GM15510 (cell line): ENCODE measurements around the gene WRAP53.

Experiments used
- POLR2A ChIP-seq: IDR thresholded peaks from 3 replicates; pipeline ENCODE4 v1.6.1; 2011; ENCODE audit warnings: borderline replicate concordance; ENCODE audit not compliant: insufficient read length; ENCODE audit errors: extremely low read depth

WRAP53 gene

GRCh38 chr17:7697828-7698588 lies 9.7 kb downstream of the WRAP53 start:
- no peak for TF ChIP-seq POLR2A

- TF ChIP-seq POLR2A: no peak
Measured at GRCh38 chr17:7700510-7700909, 12.2 kb downstream of the WRAP53 start.

GRCh38 chr17:7701681-7702080 lies 13.4 kb downstream of the WRAP53 start:
- no peak for TF ChIP-seq POLR2A

DNA sequence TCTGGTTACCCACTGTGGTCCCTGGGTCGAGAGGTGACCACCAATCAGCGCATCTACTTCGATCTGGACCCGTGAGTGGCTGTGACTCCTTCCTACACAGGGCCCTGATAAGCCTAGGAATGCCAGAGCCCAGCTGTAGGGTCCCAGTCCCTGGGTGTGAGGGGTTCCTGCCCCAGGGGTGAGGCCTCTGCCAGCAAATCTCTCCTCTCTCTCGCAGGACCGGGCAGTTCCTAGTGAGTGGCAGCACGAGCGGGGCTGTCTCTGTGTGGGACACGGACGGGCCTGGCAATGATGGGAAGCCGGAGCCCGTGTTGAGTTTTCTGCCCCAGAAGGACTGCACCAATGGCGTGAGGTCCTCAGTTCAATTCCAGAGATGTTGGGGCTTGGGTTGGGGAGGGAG lies 14.5 kb downstream of the WRAP53 start:
- TF ChIP-seq POLR2A: no peak

- no peak for TF ChIP-seq POLR2A
Measured at GRCh38 chr17:7703584-7704479, 15.6 kb downstream of the WRAP53 start.

- no peak for TF ChIP-seq POLR2A
Measured at GRCh38 chr17:7704601-7705268, 16.5 kb downstream of the WRAP53 start, which contains the start of gene EFNB3. Gene EFNB3 (plus strand): TSS chr17:7705202. CDS start chr17:7705599, 397 bp downstream.

DNA sequence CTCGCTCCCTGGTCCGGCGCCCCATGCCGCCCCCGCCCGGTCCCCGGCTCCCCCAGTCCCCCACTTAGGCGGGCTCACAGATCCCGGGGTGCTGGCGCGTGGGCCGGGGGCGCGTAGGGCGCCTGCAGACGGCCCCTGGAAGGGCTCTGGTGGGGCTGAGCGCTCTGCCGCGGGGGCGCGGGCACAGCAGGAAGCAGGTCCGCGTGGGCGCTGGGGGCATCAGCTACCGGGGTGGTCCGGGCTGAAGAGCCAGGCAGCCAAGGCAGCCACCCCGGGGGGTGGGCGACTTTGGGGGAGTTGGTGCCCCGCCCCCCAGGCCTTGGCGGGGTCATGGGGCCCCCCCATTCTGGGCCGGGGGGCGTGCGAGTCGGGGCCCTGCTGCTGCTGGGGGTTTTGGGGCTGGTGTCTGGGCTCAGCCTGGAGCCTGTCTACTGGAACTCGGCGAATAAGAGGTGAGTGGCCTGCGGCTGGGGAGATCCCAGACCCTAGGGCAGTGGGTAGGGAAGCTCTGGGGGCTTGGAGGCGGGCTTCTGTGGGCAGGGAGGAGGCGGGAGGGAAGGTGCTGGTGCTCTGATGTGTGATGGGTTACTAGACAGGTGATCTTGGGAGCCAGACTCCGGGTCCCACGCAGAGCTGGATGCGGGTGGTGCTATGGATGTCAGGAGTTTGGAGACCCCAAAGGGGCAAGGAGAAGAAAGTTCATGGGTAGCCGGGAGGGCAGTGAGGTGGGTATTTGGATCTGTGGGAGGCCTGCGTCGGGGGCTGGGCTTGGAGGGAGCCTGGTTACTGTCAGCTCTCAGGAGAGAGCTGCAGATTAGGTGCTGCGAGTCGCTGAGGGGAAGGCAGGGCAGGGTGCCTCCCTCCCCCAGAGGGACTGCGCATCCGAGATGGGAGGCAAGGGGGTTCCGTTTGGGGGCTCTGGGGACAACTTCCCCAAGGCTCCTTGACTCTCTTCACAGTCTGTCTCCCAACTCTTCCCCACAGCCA lies 17.3 kb downstream of the WRAP53 start:
- no peak for TF ChIP-seq POLR2A

- no peak for TF ChIP-seq POLR2A
Measured at GRCh38 chr17:7706631-7707354, 18.5 kb downstream of the WRAP53 start.

- no peak for TF ChIP-seq POLR2A
Measured at GRCh38 chr17:7707446-7707845, 19.2 kb downstream of the WRAP53 start.

DNA sequence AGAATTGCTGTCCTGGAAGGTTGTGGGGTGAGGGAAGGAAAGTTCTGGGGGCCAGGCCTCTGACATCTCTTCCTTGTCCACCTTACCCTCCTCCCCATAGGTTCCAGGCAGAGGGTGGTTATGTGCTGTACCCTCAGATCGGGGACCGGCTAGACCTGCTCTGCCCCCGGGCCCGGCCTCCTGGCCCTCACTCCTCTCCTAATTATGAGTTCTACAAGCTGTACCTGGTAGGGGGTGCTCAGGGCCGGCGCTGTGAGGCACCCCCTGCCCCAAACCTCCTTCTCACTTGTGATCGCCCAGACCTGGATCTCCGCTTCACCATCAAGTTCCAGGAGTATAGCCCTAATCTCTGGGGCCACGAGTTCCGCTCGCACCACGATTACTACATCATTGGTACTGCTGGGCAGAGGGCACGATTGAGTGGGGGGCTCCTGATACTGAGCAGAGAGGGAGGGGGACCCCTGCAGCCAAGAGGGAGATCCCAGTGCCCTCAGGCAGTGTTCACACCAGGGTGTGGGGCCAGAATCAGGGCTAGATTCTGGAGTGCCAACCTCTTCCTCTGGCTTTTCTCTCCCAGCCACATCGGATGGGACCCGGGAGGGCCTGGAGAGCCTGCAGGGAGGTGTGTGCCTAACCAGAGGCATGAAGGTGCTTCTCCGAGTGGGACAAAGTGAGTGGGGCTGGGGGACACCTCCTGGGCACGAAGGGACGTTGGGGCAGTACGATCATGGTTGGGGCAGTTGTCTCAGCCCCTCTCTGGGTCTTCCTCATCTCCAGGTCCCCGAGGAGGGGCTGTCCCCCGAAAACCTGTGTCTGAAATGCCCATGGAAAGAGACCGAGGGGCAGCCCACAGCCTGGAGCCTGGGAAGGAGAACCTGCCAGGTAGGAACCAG lies 19.8 kb downstream of the WRAP53 start:
- no peak for TF ChIP-seq POLR2A

GRCh38 chr17:7709031-7709430 lies 20.8 kb downstream of the WRAP53 start:
- no peak for TF ChIP-seq POLR2A

- TF ChIP-seq POLR2A: no peak
Measured at GRCh38 chr17:7710301-7710700, 22.0 kb downstream of the WRAP53 start.
